NCI-H128 (cell line): ENCODE measurements around the gene WDR89.
"Not testable (repeated sequence)": the region's sequence is repeated elsewhere in the genome, so short reads cannot be mapped to it uniquely, and the experiment has no call there.

Experiments used
- DNase-seq: peaks from one replicate; lab custom pipeline; 2025; ENCODE audit not compliant: unreplicated experiment; lab: John Stamatoyannopoulos, UW

The WDR89 gene

DNA sequence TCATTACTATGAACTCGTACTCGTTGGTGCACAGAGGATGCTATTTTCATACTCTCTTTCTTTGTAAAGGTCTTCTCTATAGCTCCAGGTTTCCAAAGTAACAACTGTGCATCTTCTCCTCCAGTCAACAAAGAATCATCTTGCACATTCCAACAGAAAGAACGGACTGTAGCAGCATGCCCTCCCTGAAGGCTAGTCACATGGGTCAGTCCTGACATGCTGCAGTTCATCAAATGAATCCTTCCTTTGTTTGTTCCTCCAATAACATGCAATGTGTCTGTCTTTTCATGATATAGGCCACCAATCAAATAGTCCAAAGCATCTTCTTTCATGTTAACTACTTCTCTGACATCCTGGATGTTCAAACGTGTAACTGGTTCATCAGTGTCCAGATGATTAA is 42.9 kb downstream of the WDR89 start:
- DNase-seq, result no peak

DNA sequence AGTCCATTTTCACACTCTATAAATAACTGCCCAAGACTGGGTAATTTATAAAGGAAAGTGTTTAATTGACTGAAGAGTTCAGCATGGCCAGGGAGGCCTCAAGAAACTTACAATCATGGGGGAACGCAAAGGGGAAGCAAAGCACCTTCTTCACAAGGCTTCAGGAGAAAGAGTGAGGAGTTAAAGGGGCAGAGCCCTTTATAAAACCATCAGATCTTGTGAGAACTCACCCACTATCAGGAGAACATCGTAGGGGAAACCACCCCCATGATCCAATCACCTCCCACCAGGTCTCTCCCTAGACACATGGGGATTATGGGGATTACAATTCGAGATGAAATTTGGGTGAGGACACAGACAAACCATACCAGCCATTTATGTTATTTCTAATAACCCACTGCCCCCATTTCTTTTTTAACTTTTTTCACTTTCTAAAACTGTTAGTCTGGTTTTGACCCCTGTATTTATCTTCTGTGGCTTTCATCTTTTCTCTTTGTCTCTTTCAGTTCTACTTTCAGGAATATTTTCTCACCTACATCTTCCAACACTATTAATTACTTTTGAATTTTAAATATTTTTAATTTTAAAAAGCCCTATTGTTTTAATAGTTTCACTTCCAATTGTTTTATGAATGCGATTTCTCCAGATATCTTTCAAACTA is 44.5 kb downstream of the WDR89 start:
- DNase-seq, result no peak

DNA sequence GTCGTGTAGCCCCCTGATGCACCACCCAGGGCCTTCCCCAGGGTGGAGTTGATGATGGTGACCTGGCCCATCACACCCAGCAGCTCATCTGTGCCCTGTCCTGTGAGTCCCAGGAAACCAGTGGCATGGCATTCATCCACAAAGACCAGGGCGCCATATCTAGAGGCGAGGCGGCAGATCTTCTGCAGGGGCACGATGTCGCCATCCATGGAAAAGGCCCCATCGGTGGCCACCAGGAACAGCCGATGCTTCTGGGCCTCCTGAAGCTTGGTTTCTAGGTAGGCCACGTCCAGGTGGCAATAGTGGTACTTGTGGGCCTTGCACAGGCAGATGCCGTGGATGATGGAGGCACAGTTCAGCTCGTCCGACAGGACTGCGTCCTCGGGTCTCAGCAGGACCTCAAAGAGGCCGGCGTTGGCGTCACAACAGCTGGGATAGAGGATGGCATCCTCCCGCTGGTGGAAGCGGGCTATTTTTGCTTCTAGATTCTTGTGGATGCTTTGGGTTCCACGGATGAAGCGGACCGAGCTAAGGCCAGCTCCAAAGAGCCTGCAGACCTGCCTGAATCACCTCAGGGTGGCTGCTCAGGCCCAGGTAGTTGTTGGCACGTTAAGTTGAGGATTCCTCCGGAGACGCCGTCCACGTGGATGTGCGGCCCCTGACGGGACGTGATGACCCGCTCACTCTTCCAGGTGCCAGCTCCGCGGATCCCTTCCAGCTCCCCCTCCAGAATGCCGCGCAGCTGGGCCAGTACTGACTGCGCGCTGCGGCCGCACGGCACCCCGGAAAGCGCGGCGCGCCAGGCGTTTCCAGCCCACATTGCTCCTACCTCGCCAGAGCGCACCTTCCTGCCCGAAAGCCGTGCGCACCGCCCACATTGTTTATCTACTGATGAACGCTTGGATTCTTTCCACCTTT is 47.0 kb downstream of the WDR89 start:
- no peak for DNase-seq

DNA sequence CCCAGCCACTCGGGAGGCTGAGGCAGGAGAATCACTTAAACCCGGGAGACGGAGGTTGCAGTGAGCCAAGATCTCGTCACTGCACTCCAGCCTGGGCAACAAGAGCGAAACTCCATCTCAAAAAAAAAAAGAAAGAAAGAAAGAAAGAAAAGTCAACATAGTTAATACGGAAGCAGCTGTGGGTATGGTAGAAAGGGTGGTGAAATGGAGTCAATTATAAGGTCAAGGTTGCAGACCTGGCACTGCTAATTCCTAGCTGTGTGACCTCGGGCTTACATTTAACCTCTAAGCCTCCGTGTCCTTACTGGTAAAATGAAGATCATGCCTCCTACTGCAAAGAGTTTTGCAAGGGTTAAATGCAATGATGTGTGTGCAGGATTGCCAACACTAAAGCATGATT is 58.6 kb downstream of the WDR89 start:
- DNase-seq, result not testable (repeated sequence)

- no peak for DNase-seq
Measured at GRCh38 chr14:63581491-63581890, 60.2 kb downstream of the WDR89 start.

- DNase-seq, result no peak
Measured at GRCh38 chr14:63578300-63578699, 63.4 kb downstream of the WDR89 start.

DNA sequence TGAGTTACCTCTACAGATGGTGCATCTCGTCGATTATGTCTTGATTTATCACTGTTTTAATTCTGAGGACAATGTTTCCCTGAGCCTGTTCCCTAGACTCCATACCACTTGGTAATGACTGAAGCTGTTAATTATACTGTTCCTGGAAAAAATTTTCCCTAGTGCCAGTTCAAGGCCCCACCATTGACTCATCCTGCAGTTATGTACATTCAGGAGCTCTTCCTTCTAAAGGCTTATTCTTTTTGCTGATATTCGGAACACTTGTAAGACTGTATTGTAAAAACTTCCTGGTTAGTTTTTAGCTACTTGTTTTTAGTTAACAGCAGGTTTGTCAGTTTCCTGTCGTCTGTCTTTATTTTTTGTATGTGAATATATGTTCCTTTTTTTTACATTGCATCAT is 68.1 kb downstream of the WDR89 start:
- DNase-seq, result no peak

DNA sequence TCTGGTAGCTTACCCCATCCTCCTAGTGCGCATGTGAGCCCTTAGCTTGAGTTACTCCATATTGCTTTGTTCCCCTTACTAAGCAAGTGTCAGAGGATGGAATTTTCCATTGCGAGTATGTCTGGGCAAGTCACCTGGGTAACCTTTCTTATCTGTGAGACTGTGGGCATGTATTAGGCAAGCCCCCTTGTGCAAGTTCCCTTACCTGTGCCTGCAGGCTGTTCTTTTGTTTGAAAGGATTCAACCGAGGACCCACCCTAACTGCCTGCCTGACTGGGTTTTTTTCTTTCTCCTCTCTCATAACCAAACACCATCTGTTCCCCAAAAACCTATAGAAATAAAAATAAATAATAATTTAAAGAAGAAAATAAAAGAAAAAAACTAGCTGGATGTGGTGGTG is 76.2 kb downstream of the WDR89 start:
- no peak for DNase-seq

- no peak for DNase-seq
Measured at GRCh38 chr14:63564318-63564717, 77.4 kb downstream of the WDR89 start.

DNA sequence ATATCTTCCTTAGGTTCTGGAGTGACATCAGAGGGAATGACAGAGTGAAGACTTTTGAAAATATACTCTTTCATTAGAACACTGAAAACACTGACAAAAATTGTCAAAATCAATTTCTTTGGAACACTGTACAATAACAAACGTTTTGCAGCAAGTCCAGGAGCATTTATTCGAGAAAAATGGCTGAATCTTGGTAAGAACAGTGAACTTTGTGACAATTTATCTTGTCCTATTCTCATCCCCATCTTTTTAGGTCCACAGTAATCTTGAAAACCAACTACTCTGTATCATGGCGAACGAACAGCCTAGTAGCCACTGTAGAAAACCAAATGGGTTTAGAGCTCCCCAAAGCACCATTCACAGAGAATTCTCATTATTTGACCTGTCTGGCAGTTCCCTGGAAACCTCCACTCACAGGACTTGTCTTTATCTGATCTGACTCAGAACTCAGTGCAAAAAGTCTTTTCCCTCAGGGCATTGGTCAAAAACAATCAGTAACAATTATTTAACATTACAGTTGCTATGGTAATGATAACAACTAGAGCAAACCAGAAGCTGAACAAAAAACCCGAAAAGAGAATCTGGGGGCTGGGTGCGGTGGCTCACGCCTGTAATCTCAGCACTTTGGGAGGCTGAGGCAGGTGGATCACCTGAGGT is 78.2 kb downstream of the WDR89 start:
- no peak for DNase-seq

GRCh38 chr14:63562405-63562804 is 79.3 kb downstream of the WDR89 start:
- DNase-seq, result no peak

DNA sequence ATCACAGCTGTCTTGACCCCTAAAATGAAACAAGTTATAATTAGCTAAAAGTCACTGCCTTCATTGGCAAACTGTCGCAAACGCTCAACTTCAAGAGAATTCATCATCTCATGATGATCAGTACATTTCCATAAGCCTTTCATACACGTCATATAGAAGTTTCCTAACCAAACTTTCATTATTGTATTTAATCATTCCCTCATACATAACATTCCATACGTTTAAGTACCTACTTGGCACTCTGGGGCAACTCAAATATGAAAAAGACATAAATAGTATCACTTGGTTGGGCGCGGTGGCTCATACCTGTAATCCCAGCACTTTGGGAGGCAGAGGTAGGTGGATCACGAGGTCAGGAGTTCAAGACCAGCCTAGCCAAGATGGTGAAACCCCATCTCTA is 86.1 kb downstream of the WDR89 start:
- no peak for DNase-seq

GRCh38 chr14:63551332-63551731 is 90.3 kb downstream of the WDR89 start:
- DNase-seq, result no peak

- DNase-seq, result no peak
Measured at GRCh38 chr14:63547798-63548335, 93.8 kb downstream of the WDR89 start.
